Activated B cell treated with CpG ODN at 0.5 μM for 24 hours (primary cell): ENCODE measurements around the gene CDH9. TPM values are rescaled to one million over a fixed set of nuclear protein-coding genes. Genes with fewer than 3 reads are reported as not detected.

Experiments
- ATAC-seq: fragments of 200-7000 bp; cut with Tn5 transposase; one replicate; pipeline ENCODE4 v1.10.0; 2021; ENCODE audit warnings: low read depth, mild to moderate bottlenecking, moderate library complexity
- CTCF ChIA-PET: fragments of 350-600 bp; sonication (Branson Sonifier 250); formaldehyde crosslinking; loops from one replicate; lab custom pipeline; 2021; ENCODE audit warnings: antibody characterized with exemption; lab: Charles Lee
- POLR2A ChIA-PET: fragments of 350-600 bp; sonication (Branson Sonifier 250); formaldehyde crosslinking; loops from one replicate; lab custom pipeline; 2021; ENCODE audit warnings: antibody characterized with exemption; lab: Charles Lee
- DNase-seq: peaks from one replicate; pipeline ENCODE4 v3.0.0; 2022
- H3K27ac Mint-ChIP-seq: one replicate; pipeline ENCODE4 v1.8.0; 2020; ENCODE audit warnings: mixed read lengths
- H3K27me3 Mint-ChIP-seq: one replicate; pipeline ENCODE4 v1.8.0; 2021; ENCODE audit warnings: mixed read lengths
- H3K36me3 Mint-ChIP-seq: one replicate; pipeline ENCODE4 v1.8.0; 2021; ENCODE audit warnings: low read depth, mixed read lengths
- H3K4me1 Mint-ChIP-seq: one replicate; pipeline ENCODE4 v1.8.0; 2021; ENCODE audit warnings: mixed read lengths
- H3K4me3 Mint-ChIP-seq: one replicate; pipeline ENCODE4 v1.8.0; 2020; ENCODE audit warnings: mild to moderate bottlenecking, mixed read lengths
- H3K9me3 Mint-ChIP-seq: one replicate; pipeline ENCODE4 v1.8.0; 2020; ENCODE audit warnings: mixed read lengths
- intact Hi-C: fragments of 100-400 bp; cut with micrococcal nuclease; formaldehyde crosslinking; loops from one replicate; pipeline ENCODE4 v1.15.1; 2024
- total RNA-seq: library from RNA; stranded (reverse); gene quantifications from 2 replicates; pipeline ENCODE4 v1.2.3, GENCODE V29; 2022
- TF ChIP-seq, protein P1 (sequence below): fragments of 200-600 bp; IDR thresholded peaks from one replicate; pipeline ENCODE4 v1.8.0; 2022; ENCODE audit warnings: antibody characterized with exemption, mild to moderate bottlenecking

CDH9 gene
- total RNA-seq, 1 donor from 2014 or later = not detected

GRCh38 chr5:26942481-26942880 is 95.9 kb downstream of the CDH9 start:
- no peak overlapping the region for H3K27ac Mint-ChIP-seq
- H3K4me3 Mint-ChIP-seq = no peak overlapping the region
- intact Hi-C loops = no loop called here
- H3K9me3 Mint-ChIP-seq = peaks cover 1% of the 10 kb centered on the region
- ATAC-seq = no peak
- no peaks in the 10 kb centered on the region for H3K36me3 Mint-ChIP-seq
- no peaks in the 10 kb centered on the region for H3K27me3 Mint-ChIP-seq
- H3K4me1 Mint-ChIP-seq = no peaks in the 10 kb centered on the region
- ChIA-PET CTCF (no interaction called here), POLR2A (no interaction called here)
- DNase-seq = no peak
- TF ChIP-seq, protein P1, sequence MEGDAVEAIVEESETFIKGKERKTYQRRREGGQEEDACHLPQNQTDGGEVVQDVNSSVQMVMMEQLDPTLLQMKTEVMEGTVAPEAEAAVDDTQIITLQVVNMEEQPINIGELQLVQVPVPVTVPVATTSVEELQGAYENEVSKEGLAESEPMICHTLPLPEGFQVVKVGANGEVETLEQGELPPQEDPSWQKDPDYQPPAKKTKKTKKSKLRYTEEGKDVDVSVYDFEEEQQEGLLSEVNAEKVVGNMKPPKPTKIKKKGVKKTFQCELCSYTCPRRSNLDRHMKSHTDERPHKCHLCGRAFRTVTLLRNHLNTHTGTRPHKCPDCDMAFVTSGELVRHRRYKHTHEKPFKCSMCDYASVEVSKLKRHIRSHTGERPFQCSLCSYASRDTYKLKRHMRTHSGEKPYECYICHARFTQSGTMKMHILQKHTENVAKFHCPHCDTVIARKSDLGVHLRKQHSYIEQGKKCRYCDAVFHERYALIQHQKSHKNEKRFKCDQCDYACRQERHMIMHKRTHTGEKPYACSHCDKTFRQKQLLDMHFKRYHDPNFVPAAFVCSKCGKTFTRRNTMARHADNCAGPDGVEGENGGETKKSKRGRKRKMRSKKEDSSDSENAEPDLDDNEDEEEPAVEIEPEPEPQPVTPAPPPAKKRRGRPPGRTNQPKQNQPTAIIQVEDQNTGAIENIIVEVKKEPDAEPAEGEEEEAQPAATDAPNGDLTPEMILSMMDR = no peak

GRCh38 chr5:26940994-26941393 is 97.4 kb downstream of the CDH9 start:
- TF ChIP-seq, protein P1 = no peak
- intact Hi-C loops = no loop called here
- Mint-ChIP-seq H3K4me3 (no peak overlapping the region), H3K4me1 (no peaks in the 10 kb centered on the region), H3K27me3 (no peaks in the 10 kb centered on the region), H3K9me3 (peaks cover 1% of the 10 kb centered on the region), H3K36me3 (no peaks in the 10 kb centered on the region), H3K27ac (no peak overlapping the region)
- ATAC-seq = no peak
- CTCF ChIA-PET = no interaction called here
- DNase-seq = no peak
- POLR2A ChIA-PET = no interaction called here

DNA sequence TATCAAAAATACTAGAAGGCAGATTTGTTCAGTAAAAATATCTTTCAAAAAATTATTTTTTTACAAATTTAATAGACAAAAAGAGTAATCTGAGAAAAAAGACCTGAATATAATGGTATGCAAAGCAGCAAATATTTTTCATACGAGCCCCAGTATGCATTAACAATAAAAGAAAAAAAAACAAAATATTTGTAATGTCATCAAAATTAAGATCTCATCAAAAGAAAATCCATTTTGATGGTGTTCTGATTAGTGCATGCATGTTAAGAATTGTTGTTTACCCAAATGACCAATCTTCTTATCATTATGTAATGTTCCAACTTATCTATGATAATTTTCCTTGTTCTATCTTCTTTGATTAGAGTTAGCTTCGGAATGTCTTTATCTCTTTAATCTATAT is 106.1 kb downstream of the CDH9 start:
- Mint-ChIP-seq H3K27me3 (no peaks in the 10 kb centered on the region), H3K4me3 (no peak overlapping the region), H3K9me3 (peaks cover 17% of the 10 kb centered on the region), H3K4me1 (no peaks in the 10 kb centered on the region), H3K36me3 (no peaks in the 10 kb centered on the region), H3K27ac (no peak overlapping the region)
- ChIA-PET POLR2A (no interaction called here), CTCF (no interaction called here)
- no peak for DNase-seq
- TF ChIP-seq, protein P1 = no peak
- intact Hi-C loops = no loop called here
- no peak for ATAC-seq

DNA sequence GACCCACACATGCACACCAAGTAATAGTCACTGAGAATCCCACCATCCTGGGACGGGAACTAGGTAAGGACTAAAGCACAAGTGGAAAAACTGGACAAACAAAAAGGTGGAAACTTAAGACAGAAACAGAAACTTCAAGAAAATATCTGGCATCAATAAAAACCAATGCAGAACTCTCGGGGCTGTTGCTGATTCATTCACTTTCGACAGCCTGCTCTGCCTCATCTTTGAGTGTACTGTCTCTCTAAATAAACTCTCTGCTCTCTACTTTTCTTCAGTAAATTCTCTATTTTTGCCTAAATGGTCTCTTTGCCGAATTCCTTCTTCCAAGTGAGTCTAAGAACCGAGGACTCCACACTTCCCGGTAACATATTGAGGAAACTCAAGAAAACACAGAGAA is 116.9 kb downstream of the CDH9 start:
- intact Hi-C loops = no loop called here
- H3K27ac Mint-ChIP-seq = no peak overlapping the region
- POLR2A ChIA-PET = no interaction called here
- H3K27me3 Mint-ChIP-seq = no peaks in the 10 kb centered on the region
- H3K9me3 Mint-ChIP-seq = peaks cover 10% of the 10 kb centered on the region
- no peaks in the 10 kb centered on the region for H3K4me1 Mint-ChIP-seq
- TF ChIP-seq, protein P1 = no peak
- DNase-seq (no peak), ATAC-seq (no peak)
- H3K36me3 Mint-ChIP-seq = no peaks in the 10 kb centered on the region
- CTCF ChIA-PET = no interaction called here
- no peak overlapping the region for H3K4me3 Mint-ChIP-seq

DNA sequence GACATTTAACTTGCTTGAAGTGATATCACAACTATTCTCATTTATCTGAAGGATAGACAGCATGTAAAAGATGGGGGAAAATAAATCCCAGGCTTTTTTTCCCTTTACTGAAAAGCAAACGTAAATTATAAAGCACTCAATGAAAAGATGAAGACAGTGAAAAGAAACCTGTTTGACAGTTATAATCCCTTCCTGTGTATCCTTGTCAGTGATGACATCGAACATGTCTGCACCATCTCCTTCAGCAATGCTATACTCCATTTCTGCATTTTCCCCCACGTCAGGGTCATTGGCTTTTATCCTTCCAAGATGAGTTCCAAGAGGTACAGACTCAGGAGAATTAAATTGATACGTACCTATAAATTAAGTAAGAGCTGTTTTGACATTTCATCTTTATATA is 134.9 kb downstream of the CDH9 start:
- no peaks in the 10 kb centered on the region for H3K4me1 Mint-ChIP-seq
- intact Hi-C loops = no loop called here
- H3K4me3 Mint-ChIP-seq = no peak overlapping the region
- H3K36me3 Mint-ChIP-seq = no peaks in the 10 kb centered on the region
- H3K27ac Mint-ChIP-seq = no peak overlapping the region
- no peak for ATAC-seq
- TF ChIP-seq, protein P1 = no peak
- POLR2A ChIA-PET = no interaction called here
- DNase-seq = no peak
- H3K9me3 Mint-ChIP-seq = no peaks in the 10 kb centered on the region
- CTCF ChIA-PET = no interaction called here
- H3K27me3 Mint-ChIP-seq = no peaks in the 10 kb centered on the region
